Gastroesophageal sphincter (tissue), 4 donors: ENCODE results near the gene GTSF1L. TPM values are rescaled to one million over a fixed set of nuclear protein-coding genes. Genes with fewer than 3 reads are reported as not detected.

ENCODE experiments used
- ATAC-seq: fragments of 150-250 bp; one replicate; pipeline ENCODE4 v1.9.1; 2016; ENCODE audit warnings: mild to moderate bottlenecking, moderate library complexity
- H3K27ac ChIP-seq, 4 donors: fragments of 200-600 bp; sonication (generic) in 3 of 4; 1 replicate in 3 of 4; 2 replicates in 1 of 4; pipeline ENCODE4 v1.5.1; 2016 to 2019
- H3K27me3 ChIP-seq: fragments of 200-600 bp; sonication (generic); one replicate; pipeline ENCODE4 v1.5.1; 2019
- H3K36me3 ChIP-seq, 2 donors: fragments of 200-600 bp; sonication (generic); one replicate each; pipeline ENCODE4 v1.5.1; 2019; ENCODE audit warnings: control low read depth in 1 of 2
- H3K4me1 ChIP-seq, 3 donors: fragments of 200-600 bp; sonication (generic); 1 replicate in 2 of 3; 2 replicates in 1 of 3; pipeline ENCODE4 v1.5.1; 2016 to 2019; ENCODE audit warnings: control low read depth in 2 of 3
- H3K4me3 ChIP-seq, 2 donors: fragments of 200-600 bp; sonication (generic); one replicate each; pipeline ENCODE4 v1.5.1; 2019; ENCODE audit warnings: mild to moderate bottlenecking in 1 of 2, moderate library complexity in 1 of 2
- H3K9me3 ChIP-seq, 3 donors: fragments of 200-600 bp; sonication (generic); one replicate each; pipeline ENCODE4 v1.5.1; 2017 to 2019; ENCODE audit warnings: control low read depth in 2 of 3
- EP300 ChIP-seq: sonication (generic); formaldehyde crosslinking; IDR thresholded peaks from one replicate; pipeline ENCODE4 v1.6.1; 2017; ENCODE audit warnings: antibody characterized with exemption, mild to moderate bottlenecking
- POLR2A ChIP-seq, 2 donors: fragments of 450-650 bp; IDR thresholded peaks; one replicate each; pipeline ENCODE4 v1.6.1; 2017; ENCODE audit warnings: antibody characterized with exemption in 2 of 2, mild to moderate bottlenecking in 2 of 2, moderate library complexity in 1 of 2
- POLR2AphosphoS5 ChIP-seq: sonication (generic); formaldehyde crosslinking; IDR thresholded peaks from one replicate; pipeline ENCODE4 v1.6.1; 2017; ENCODE audit warnings: antibody characterized with exemption
- WGBS, 2 donors: methylation state at CpG; one replicate each; pipeline ENCODE4 v1.1.5; 2018; ENCODE audit warnings: low coverage in 1 of 2; 5-methylcytosine and 5-hydroxymethylcytosine counted together
- total RNA-seq, 4 donors: library from RNA; depleted of rRNA; stranded (reverse); fragments of >200 nt; gene quantifications; one replicate each; pipeline ENCODE4 v1.1.0, GENCODE V29; 2016
- TF ChIP-seq, protein P1 (sequence below), 4 experiments: fragments of 200-600 bp in 2 of 4; fragments of 450-650 bp in 2 of 4; sonication (generic) in 1 of 4; IDR thresholded peaks; one replicate each; pipeline ENCODE4 v1.5.1; 2017 to 2019; ENCODE audit warnings: antibody characterized with exemption in 4 of 4, mild to moderate bottlenecking in 2 of 4, moderate library complexity in 2 of 4

Gene GTSF1L
- total RNA-seq, 4 donors from 2014 or later: not detected

DNA sequence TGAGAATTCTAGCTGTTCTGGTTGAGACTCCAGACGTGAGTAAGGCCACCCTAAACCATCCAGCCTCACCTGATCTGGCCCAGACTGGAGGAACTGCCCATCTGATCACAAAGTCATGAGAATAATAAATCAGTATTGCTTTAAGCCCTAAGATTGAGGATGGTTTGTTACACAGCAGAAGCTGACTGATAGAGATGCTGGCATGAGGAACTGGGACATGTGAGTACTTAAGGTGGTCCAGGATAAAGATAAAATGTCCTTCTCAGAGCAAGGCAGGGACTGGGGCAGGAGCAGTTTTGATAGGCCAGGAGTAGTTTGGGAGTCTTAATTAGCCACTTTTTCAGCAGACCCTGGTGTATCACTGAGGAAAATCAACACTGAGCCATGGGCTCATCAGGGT, 6.8 kb downstream of the GTSF1L start:
- 80% methylated on average over 1 of the region's 1 CpG; no CpG with 5 or more reads in 1 of the 2 donors for WGBS, 2 donors
- H3K27me3 ChIP-seq: no peaks in the 10 kb centered on the region
- H3K36me3 ChIP-seq: no peaks in the 10 kb centered on the region
- no peak overlapping the region for H3K27ac ChIP-seq
- H3K4me3 ChIP-seq: no peak overlapping the region
- no peaks in the 10 kb centered on the region for H3K4me1 ChIP-seq
- no peaks in the 10 kb centered on the region for H3K9me3 ChIP-seq
- no peak for TF ChIP-seq EP300
- no peak for TF ChIP-seq POLR2A (IDR thresholded peaks at IDR 0.05)
- TF ChIP-seq POLR2AphosphoS5: no peak
- TF ChIP-seq, protein P1, sequence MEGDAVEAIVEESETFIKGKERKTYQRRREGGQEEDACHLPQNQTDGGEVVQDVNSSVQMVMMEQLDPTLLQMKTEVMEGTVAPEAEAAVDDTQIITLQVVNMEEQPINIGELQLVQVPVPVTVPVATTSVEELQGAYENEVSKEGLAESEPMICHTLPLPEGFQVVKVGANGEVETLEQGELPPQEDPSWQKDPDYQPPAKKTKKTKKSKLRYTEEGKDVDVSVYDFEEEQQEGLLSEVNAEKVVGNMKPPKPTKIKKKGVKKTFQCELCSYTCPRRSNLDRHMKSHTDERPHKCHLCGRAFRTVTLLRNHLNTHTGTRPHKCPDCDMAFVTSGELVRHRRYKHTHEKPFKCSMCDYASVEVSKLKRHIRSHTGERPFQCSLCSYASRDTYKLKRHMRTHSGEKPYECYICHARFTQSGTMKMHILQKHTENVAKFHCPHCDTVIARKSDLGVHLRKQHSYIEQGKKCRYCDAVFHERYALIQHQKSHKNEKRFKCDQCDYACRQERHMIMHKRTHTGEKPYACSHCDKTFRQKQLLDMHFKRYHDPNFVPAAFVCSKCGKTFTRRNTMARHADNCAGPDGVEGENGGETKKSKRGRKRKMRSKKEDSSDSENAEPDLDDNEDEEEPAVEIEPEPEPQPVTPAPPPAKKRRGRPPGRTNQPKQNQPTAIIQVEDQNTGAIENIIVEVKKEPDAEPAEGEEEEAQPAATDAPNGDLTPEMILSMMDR (IDR thresholded peaks at IDR 0.05): no peak
- no peak for ATAC-seq

DNA sequence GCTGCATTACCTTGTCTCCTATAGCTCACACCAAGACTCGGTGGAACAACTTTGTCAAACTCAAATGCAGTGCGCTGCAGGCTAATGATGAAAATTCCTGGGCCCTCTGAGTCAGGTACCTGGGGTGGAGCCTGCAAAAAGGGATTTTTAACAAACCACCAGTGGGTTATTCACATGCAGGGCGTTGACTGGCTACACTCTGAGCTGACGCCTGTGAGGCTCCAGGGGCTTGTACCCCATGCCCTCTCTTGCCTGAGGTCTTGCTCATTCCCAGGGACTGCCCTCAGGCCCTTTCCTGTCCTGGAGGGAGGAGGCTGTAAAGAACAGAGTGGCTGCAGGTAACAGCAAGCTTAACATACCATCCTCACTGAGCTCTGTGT, 9.2 kb downstream of the GTSF1L start:
- H3K9me3 ChIP-seq: no peaks in the 10 kb centered on the region
- H3K27ac ChIP-seq: no peak overlapping the region
- WGBS, 2 donors: 100% methylated on average over 1 of the region's 4 CpGs; no CpG with 5 or more reads in 1 of the 2 donors

DNA sequence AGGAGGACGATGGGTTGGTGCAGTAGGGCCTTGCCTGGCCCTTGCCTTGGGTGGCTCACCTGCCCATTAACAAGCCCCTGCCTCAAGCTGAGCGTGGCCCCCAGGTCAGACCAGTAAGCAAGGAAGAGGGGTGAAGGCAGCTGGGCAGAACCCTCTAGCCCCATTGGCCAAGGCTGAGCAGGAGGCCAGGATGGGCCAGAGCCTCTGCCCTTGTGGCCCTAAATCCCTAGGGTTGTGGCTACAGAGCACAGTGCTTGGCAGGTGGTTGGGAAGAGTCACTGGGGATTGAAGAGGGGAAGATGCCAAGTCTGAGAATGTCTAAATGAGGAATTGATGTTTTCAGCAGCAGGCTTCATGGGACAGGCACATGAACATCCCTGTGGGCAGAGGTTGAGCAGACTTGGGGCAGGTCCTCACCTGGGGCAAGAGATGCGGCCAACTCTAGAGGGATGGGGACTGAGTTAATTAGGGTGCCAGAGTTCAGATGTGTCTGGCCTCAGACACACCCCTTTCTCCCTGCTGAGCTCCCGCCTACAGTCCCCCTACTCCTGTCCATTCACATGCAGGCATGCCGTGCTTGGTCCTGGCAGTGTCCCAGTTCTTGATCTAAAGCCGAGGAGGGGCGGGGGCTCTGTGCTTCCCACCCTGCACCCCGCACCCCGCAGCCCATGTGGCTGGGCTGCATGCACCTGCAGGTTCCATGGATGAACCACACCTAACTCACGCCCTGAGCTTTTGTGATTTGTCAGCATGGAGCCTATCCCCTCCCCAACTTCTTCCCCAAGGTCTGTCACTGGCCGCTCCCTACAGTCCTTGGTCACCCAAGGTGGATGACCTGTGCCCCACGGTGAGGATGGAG, 9.8 kb downstream of the GTSF1L start:
- H3K9me3 ChIP-seq: no peaks in the 10 kb centered on the region
- no peaks in the 10 kb centered on the region for H3K27me3 ChIP-seq
- no peak overlapping the region for H3K4me3 ChIP-seq
- H3K4me1 ChIP-seq: no peaks in the 10 kb centered on the region
- no peak overlapping the region for H3K27ac ChIP-seq
- no peak for ATAC-seq
- H3K36me3 ChIP-seq: no peaks in the 10 kb centered on the region
- TF ChIP-seq, protein P1 (IDR thresholded peaks at IDR 0.05): no peak
- TF ChIP-seq EP300 (no peak), POLR2AphosphoS5 (no peak), POLR2A (IDR thresholded peaks at IDR 0.05) (no peak)
- WGBS, 2 donors: 90% methylated on average over 4 of the region's 12 CpGs; no CpG with 5 or more reads in 1 of the 2 donors

More for the DNA sequence above, 9.2 kb downstream of the GTSF1L start:
- no peaks in the 10 kb centered on the region for H3K4me1 ChIP-seq
- TF ChIP-seq POLR2AphosphoS5 (no peak), POLR2A (IDR thresholded peaks at IDR 0.05) (no peak)
- TF ChIP-seq, protein P1 (IDR thresholded peaks at IDR 0.05): no peak
- ATAC-seq: no peak
- no peak overlapping the region for H3K4me3 ChIP-seq
- H3K36me3 ChIP-seq: no peaks in the 10 kb centered on the region
- no peaks in the 10 kb centered on the region for H3K27me3 ChIP-seq

DNA sequence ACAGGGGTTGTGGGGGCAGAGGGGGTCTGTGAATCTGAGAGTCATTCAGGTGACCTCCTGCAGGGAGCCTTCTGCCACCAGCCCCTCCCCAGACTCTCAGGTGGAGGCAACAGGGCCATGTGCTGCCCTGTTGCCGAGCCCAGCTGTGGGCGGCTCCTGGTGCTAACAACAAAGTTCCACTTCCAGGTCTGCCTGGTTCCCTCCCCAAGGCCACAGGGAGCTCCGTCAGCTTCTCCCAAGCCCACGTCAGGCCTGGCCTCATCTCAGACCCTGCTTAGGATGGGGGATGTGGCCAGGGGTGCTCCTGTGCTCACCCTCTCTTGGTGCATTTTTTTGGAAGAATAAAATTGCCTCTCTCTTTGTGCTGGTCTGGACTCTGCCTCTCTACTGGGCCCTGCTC, 10.7 kb downstream of the GTSF1L start:
- ATAC-seq: no peak
- Histone ChIP-seq H3K4me1 (no peaks in the 10 kb centered on the region), H3K27ac (no peak overlapping the region), H3K36me3 (no peaks in the 10 kb centered on the region), H3K27me3 (no peaks in the 10 kb centered on the region), H3K9me3 (no peaks in the 10 kb centered on the region), H3K4me3 (no peak overlapping the region)
- WGBS, 2 donors: 83% methylated on average over 1 of the region's 4 CpGs; no CpG with 5 or more reads in 1 of the 2 donors
- TF ChIP-seq EP300 (no peak), POLR2AphosphoS5 (no peak), POLR2A (IDR thresholded peaks at IDR 0.05) (no peak)
- TF ChIP-seq, protein P1 (IDR thresholded peaks at IDR 0.05): no peak

DNA sequence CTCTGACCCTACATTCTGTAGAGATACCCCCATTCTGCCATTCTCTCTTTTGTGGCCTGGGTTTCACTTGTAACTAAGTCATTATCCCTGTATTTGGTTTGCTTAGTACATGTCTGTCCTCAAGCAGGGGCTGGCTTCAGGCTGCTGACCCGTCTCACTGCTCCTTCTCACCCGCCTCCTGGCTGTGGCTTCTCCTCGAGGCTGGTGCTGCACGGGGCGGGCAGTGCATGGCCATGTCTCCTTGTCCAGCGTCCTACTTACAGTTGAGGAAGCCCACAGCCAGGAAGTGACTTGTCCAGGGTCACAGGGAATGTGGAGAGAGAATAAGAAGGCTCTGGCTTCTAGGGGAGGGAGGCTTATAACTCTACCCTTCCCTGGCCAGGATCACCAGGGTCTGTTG, 11.3 kb downstream of the GTSF1L start:
- TF ChIP-seq EP300 (no peak), POLR2AphosphoS5 (no peak), POLR2A (IDR thresholded peaks at IDR 0.05) (no peak)
- TF ChIP-seq, protein P1 (IDR thresholded peaks at IDR 0.05): no peak
- Histone ChIP-seq H3K27me3 (no peaks in the 10 kb centered on the region), H3K36me3 (no peaks in the 10 kb centered on the region), H3K4me1 (no peaks in the 10 kb centered on the region), H3K9me3 (no peaks in the 10 kb centered on the region), H3K27ac (no peak overlapping the region), H3K4me3 (no peak overlapping the region)
- 100% methylated on average over 1 of the region's 6 CpGs; no CpG with 5 or more reads in 1 of the 2 donors for WGBS, 2 donors
- ATAC-seq: no peak
